GM23248 (cell line): ENCODE data around the gene PTGFRN. TPM values are rescaled to one million over a fixed set of nuclear protein-coding genes. Genes with fewer than 3 reads are reported as not detected.
A peak's percentile ranks its signal among the peaks of the same experiment; 100 is the strongest.

ENCODE experiments used
- DNase-seq: peaks from one replicate; pipeline ENCODE4 v3.0.0-alpha.2; 2015
- H2AFZ ChIP-seq: fragments of 200-600 bp; sonication (generic); 2 replicates; pipeline ENCODE4 v1.6.1; 2016; ENCODE audit warnings: antibody characterized with exemption
- H3F3A ChIP-seq: fragments of 200-600 bp; sonication (generic); 2 replicates; pipeline ENCODE4 v1.6.1; 2016; ENCODE audit warnings: mild to moderate bottlenecking, antibody characterized with exemption, mixed run types; ENCODE audit not compliant: insufficient read depth
- H3K27ac ChIP-seq: fragments of 200-600 bp; sonication (generic); 2 replicates; pipeline ENCODE4 v1.5.1; 2016; ENCODE audit warnings: mild to moderate bottlenecking
- H3K27me3 ChIP-seq: fragments of 200-600 bp; sonication (generic); replicated peaks from 2 replicates; pipeline ENCODE4 v1.6.1; 2016; ENCODE audit warnings: mild to moderate bottlenecking; ENCODE audit not compliant: insufficient read depth
- H3K36me3 ChIP-seq: fragments of 200-600 bp; sonication (generic); 2 replicates; pipeline ENCODE4 v1.6.1; 2016; ENCODE audit warnings: low read depth, mild to moderate bottlenecking
- H3K4me1 ChIP-seq: fragments of 200-600 bp; sonication (generic); 2 replicates; pipeline ENCODE4 v1.6.1; 2016; ENCODE audit warnings: mild to moderate bottlenecking; ENCODE audit not compliant: insufficient read depth
- H3K4me2 ChIP-seq: fragments of 200-600 bp; sonication (generic); one replicate; pipeline ENCODE4 v1.6.1; 2016; ENCODE audit warnings: mild to moderate bottlenecking; ENCODE audit not compliant: unreplicated experiment
- H3K4me3 ChIP-seq: fragments of 200-600 bp; sonication (generic); 2 replicates; pipeline ENCODE4 v1.5.1; 2016; ENCODE audit warnings: mild to moderate bottlenecking
- H3K79me2 ChIP-seq: fragments of 200-600 bp; sonication (generic); 2 replicates; pipeline ENCODE4 v1.6.1; 2016; ENCODE audit warnings: mild to moderate bottlenecking; ENCODE audit not compliant: insufficient read depth
- H3K9ac ChIP-seq: fragments of 200-600 bp; sonication (generic); 2 replicates; pipeline ENCODE4 v1.6.1; 2016; ENCODE audit warnings: mild to moderate bottlenecking
- H3K9me2 ChIP-seq: fragments of 200-600 bp; sonication (generic); 2 replicates; pipeline ENCODE4 v1.6.1; 2016; ENCODE audit warnings: mixed run types, mild to moderate bottlenecking, moderate library complexity; ENCODE audit not compliant: insufficient read depth
- H3K9me3 ChIP-seq: fragments of 200-600 bp; sonication (generic); one replicate; pipeline ENCODE4 v1.6.1; 2017; ENCODE audit warnings: low read depth
- H4K20me1 ChIP-seq: fragments of 200-600 bp; sonication (generic); 2 replicates; pipeline ENCODE4 v1.6.0; 2016; ENCODE audit not compliant: insufficient read depth
- EZH2 ChIP-seq: fragments of 200-600 bp; sonication (generic); IDR thresholded peaks from 2 replicates; pipeline ENCODE4 v1.6.1; 2018; ENCODE audit warnings: antibody characterized with exemption, mild to moderate bottlenecking; ENCODE audit not compliant: insufficient read depth, poor library complexity, severe bottlenecking
- EZH2phosphoT487 ChIP-seq: fragments of 200-600 bp; sonication (generic); IDR thresholded peaks from 2 replicates; pipeline ENCODE4 v1.6.1; 2018; ENCODE audit warnings: antibody characterized with exemption, moderate library complexity, mild to moderate bottlenecking, low read depth; ENCODE audit not compliant: insufficient read depth
- WGBS, 2 experiments: methylation state at CpG; one replicate each; pipeline ENCODE4 v1.1.6; 2015 to 2017; ENCODE audit warnings: low lambda C conversion rate in 2 of 2, low coverage in 1 of 2; ENCODE audit errors: missing lambda C conversion rate in 2 of 2; 5-methylcytosine and 5-hydroxymethylcytosine counted together
- in situ Hi-C: fragments of 300-500 bp; cut with MboI; formaldehyde crosslinking; loops from 2 replicates; pipeline ENCODE4 v1.15.0; 2020
- polyA plus RNA-seq: library from polyadenylated mRNA; unstranded; fragments of >200 nt; fragmentation: Nextera tagmentation; extraction: Ambion mirVana; gene quantifications from 2 replicates; pipeline ENCODE4 v1.2.1, GENCODE V29; 2016
- total RNA-seq: library from RNA; depleted of rRNA; stranded (reverse); fragments of >200 nt; shearing (Covaris generic); gene quantifications from 2 replicates; pipeline ENCODE4 v1.2.3, GENCODE V29; 2014

Gene PTGFRN
- total and polyA plus RNA-seq, 2 experiments from 2014 or later, result 14.7 to 25.7 TPM

GRCh38 chr1:116877141-116877818 lies 32.4 kb upstream of the PTGFRN start:
- no peaks in the 10 kb centered on the region for H3K9me3 ChIP-seq
- H3K36me3 ChIP-seq, result no peaks in the 10 kb centered on the region
- WGBS, 2 experiments, result 32 to 47% methylated on average over 2 of the region's 2 CpGs
- H3K4me1 ChIP-seq, result peaks cover 38% of the 10 kb centered on the region
- in situ Hi-C loops, result no loop called here
- no peak overlapping the region for H2AFZ ChIP-seq
- H3K4me2 ChIP-seq, result peak overlapping the region; percentile 85
- H3K27me3 ChIP-seq, result no peaks in the 10 kb centered on the region
- no peaks in the 10 kb centered on the region for H3K79me2 ChIP-seq
- H3K27ac ChIP-seq, result no peak overlapping the region
- no peak for TF ChIP-seq EZH2phosphoT487
- H4K20me1 ChIP-seq, result no peaks in the 10 kb centered on the region
- no peak overlapping the region; the same call in 1 of the 2 replicates for H3K4me3 ChIP-seq
- H3K9me2 ChIP-seq, result no peaks in the 10 kb centered on the region
- H3K9ac ChIP-seq, result no peak overlapping the region
- DNase-seq, result no peak
- H3F3A ChIP-seq, result peaks cover 29% of the 10 kb centered on the region

GRCh38 chr1:116878804-116879477 lies 30.8 kb upstream of the PTGFRN start:
- Histone ChIP-seq H4K20me1 (no peaks in the 10 kb centered on the region), H3K27me3 (no peaks in the 10 kb centered on the region), H3K4me1 (peaks cover 40% of the 10 kb centered on the region), H3F3A (peaks cover 25% of the 10 kb centered on the region), H3K4me3 (peak overlapping the region; percentile 61; the same call in 1 of the 2 replicates), H3K4me2 (peak overlapping the region; percentile 85), H3K79me2 (no peaks in the 10 kb centered on the region), H3K27ac (no peak overlapping the region), H3K36me3 (no peaks in the 10 kb centered on the region), H3K9me3 (no peaks in the 10 kb centered on the region), H3K9me2 (no peaks in the 10 kb centered on the region), H2AFZ (peak overlapping the region; percentile 79), H3K9ac (peak overlapping the region; percentile 68)
- WGBS, 2 experiments, result 61 to 62% methylated on average over 10 of the region's 10 CpGs
- in situ Hi-C loops, result no loop called here
- DNase-seq, result peak; percentile 31
- TF ChIP-seq EZH2phosphoT487 (no peak), EZH2 (no peak)

- Histone ChIP-seq H2AFZ (no peak overlapping the region), H4K20me1 (no peaks in the 10 kb centered on the region), H3K27ac (no peak overlapping the region), H3K4me2 (no peak overlapping the region), H3K9ac (no peak overlapping the region), H3K27me3 (no peaks in the 10 kb centered on the region), H3K4me3 (no peak overlapping the region), H3K36me3 (no peaks in the 10 kb centered on the region), H3F3A (peaks cover 23% of the 10 kb centered on the region), H3K9me3 (no peaks in the 10 kb centered on the region), H3K79me2 (no peaks in the 10 kb centered on the region), H3K9me2 (no peaks in the 10 kb centered on the region), H3K4me1 (peaks cover 33% of the 10 kb centered on the region)
- in situ Hi-C loops, result no loop called here
- 96 to 98% methylated on average over 10 of the region's 10 CpGs for whole genome bisulfite sequencing, 2 experiments
- no peak for TF ChIP-seq EZH2
- no peak for TF ChIP-seq EZH2phosphoT487
- no peak for DNase-seq
These were observed 30.1 kb upstream of the PTGFRN start for GRCh38 chr1:116879478-116880133.

GRCh38 chr1:116880917-116881316 lies 28.8 kb upstream of the PTGFRN start:
- Histone ChIP-seq H3K9ac (no peak overlapping the region), H3K4me1 (peaks cover 32% of the 10 kb centered on the region), H4K20me1 (no peaks in the 10 kb centered on the region), H3K27me3 (no peaks in the 10 kb centered on the region), H3K79me2 (no peaks in the 10 kb centered on the region), H3K36me3 (no peaks in the 10 kb centered on the region), H2AFZ (no peak overlapping the region), H3F3A (peaks cover 23% of the 10 kb centered on the region), H3K27ac (no peak overlapping the region), H3K4me2 (no peak overlapping the region), H3K9me3 (no peaks in the 10 kb centered on the region), H3K9me2 (no peaks in the 10 kb centered on the region), H3K4me3 (no peak overlapping the region)
- TF ChIP-seq EZH2, result no peak
- no peak for TF ChIP-seq EZH2phosphoT487
- 43 to 45% methylated on average over 5 of the region's 5 CpGs for WGBS, 2 experiments
- DNase-seq, result peak; percentile 23
- in situ Hi-C loops, result no loop called here
